ENCODE measurements around the gene NCK2.

- no peak for TF ChIP-seq CTCF (conservative IDR thresholded peaks at IDR 0.05; ENCODE audit: low read depth, low read length)
- no peak for TF ChIP-seq USF2 (IDR thresholded peaks at IDR 0.05; ENCODE audit: low read depth, low read length)
- TF ChIP-seq RCOR1 (IDR thresholded peaks at IDR 0.05; ENCODE audit: insufficient replicate concordance, low read length) = no peak
Measured at GRCh38 chr2:105872142-105872728, 127.5 kb downstream of the NCK2 start.

Measured in IMR-90 (cell line).